ENCODE results near the gene PLCG1. TPM values are rescaled to one million over a fixed set of nuclear protein-coding genes. Genes with fewer than 3 reads are reported as not detected.

The PLCG1 gene
- total RNA-seq, 2 experiments from 2014 or later, result 133 to 139 TPM

GRCh38 chr20:41137614-41138474 is 501 bp downstream of the PLCG1 start:
- Mint-ChIP-seq H3K36me3 (peaks cover 14% of the 10 kb centered on the region), H3K27me3 (no peaks in the 10 kb centered on the region), H3K27ac (peak overlapping the region; percentile 92), H3K4me1 (ENCODE audit: low read depth) (peaks cover 72% of the 10 kb centered on the region), H3K4me3 (peak overlapping the region; percentile 94), H3K9me3 (no peaks in the 10 kb centered on the region)
- POLR2A ChIA-PET, result interaction anchor here (1.7 to 6.3 kb wide), 2 partner anchors 13 to 19 kb away, joined by 5 to 85 read pairs; no protein-coding TSS in a partner anchor
- CTCF ChIA-PET, result interaction anchor here (0.9 to 7.4 kb wide), 7 partner anchors 17 to 201 kb away, joined by 3 to 95 read pairs (median 5); partner anchors contain the start of gene LPIN3
- DNase-seq, result peak; percentile 74
- intact Hi-C loops (cut with micrococcal nuclease), result loop anchor here (1.0 to 10.0 kb wide), 5 partner anchors 34 to 555 kb away; partner anchors contain the start of gene ZHX3

- Mint-ChIP-seq H3K36me3 (peaks cover 17% of the 10 kb centered on the region), H3K27ac (peak overlapping the region; percentile 92), H3K4me3 (peak overlapping the region; percentile 94), H3K4me1 (ENCODE audit: low read depth) (peaks cover 75% of the 10 kb centered on the region), H3K9me3 (no peaks in the 10 kb centered on the region), H3K27me3 (no peaks in the 10 kb centered on the region)
- DNase-seq, result peak; percentile 64
- POLR2A ChIA-PET, result interaction anchor here (1.7 to 6.3 kb wide), 2 partner anchors 12 to 19 kb away, joined by 5 to 85 read pairs; no protein-coding TSS in a partner anchor
- intact Hi-C loops (cut with micrococcal nuclease), result loop anchor here (1.0 to 10.0 kb wide), 6 partner anchors 19 to 554 kb away; partner anchors contain the start of gene ZHX3
- CTCF ChIA-PET, result interaction anchor here (0.9 to 7.4 kb wide), 9 partner anchors 16 to 200 kb away, joined by 3 to 95 read pairs (median 3); partner anchors contain the start of gene LPIN3
Observed at GRCh38 chr20:41138475-41139226, 1.3 kb downstream of the PLCG1 start.

- H3K4me3 Mint-ChIP-seq, result peak overlapping the region; percentile 94
- no peaks in the 10 kb centered on the region for H3K27me3 Mint-ChIP-seq
- peaks cover 75% of the 10 kb centered on the region for H3K4me1 Mint-ChIP-seq (ENCODE audit: low read depth)
- H3K27ac Mint-ChIP-seq, result peak overlapping the region; percentile 92
- no peaks in the 10 kb centered on the region for H3K9me3 Mint-ChIP-seq
- peaks cover 17% of the 10 kb centered on the region for H3K36me3 Mint-ChIP-seq
- ChIA-PET POLR2A (interaction anchor here (1.7 to 6.3 kb wide), 2 partner anchors 11 to 18 kb away, joined by 5 to 85 read pairs; no protein-coding TSS in a partner anchor), CTCF (interaction anchor here (1.1 to 7.4 kb wide), 5 partner anchors 15 to 199 kb away, joined by 3 to 95 read pairs (median 3); partner anchors contain the start of gene LPIN3)
- intact Hi-C loops (cut with micrococcal nuclease), result loop anchor here (1.0 to 10.0 kb wide), 5 partner anchors 18 to 553 kb away; partner anchors contain the start of gene ZHX3
- peak; percentile 63 for DNase-seq
Observed at GRCh38 chr20:41139227-41140093, 2.1 kb downstream of the PLCG1 start.

GRCh38 chr20:41140226-41141133 is 3.1 kb downstream of the PLCG1 start:
- H3K36me3 Mint-ChIP-seq, result peaks cover 17% of the 10 kb centered on the region
- CTCF ChIA-PET, result interaction anchor here (4.9 kb wide), 1 partner anchor 15 kb away, joined by 60 read pairs; no protein-coding TSS in a partner anchor
- H3K27me3 Mint-ChIP-seq, result no peaks in the 10 kb centered on the region
- H3K4me3 Mint-ChIP-seq, result peak overlapping the region; percentile 94
- H3K4me1 Mint-ChIP-seq (ENCODE audit: low read depth), result peaks cover 75% of the 10 kb centered on the region
- intact Hi-C loops (cut with micrococcal nuclease), result no loop called here
- DNase-seq, result peak; percentile 60
- no peaks in the 10 kb centered on the region for H3K9me3 Mint-ChIP-seq
- POLR2A ChIA-PET, result interaction anchor here (4.3 kb wide), 1 partner anchor 15 kb away, joined by 69 read pairs; no protein-coding TSS in a partner anchor
- peak overlapping the region; percentile 92 for H3K27ac Mint-ChIP-seq

GRCh38 chr20:41141153-41141815 is 3.9 kb downstream of the PLCG1 start:
- H3K4me3 Mint-ChIP-seq, result peak overlapping the region; percentile 94
- H3K36me3 Mint-ChIP-seq, result peaks cover 17% of the 10 kb centered on the region
- peaks cover 75% of the 10 kb centered on the region for H3K4me1 Mint-ChIP-seq (ENCODE audit: low read depth)
- DNase-seq, result peak; percentile 43
- CTCF ChIA-PET, result interaction anchor here (1.0 to 4.9 kb wide), 7 partner anchors 9 to 199 kb away, joined by 3 to 60 read pairs (median 6); partner anchors contain the start of gene LPIN3
- H3K27ac Mint-ChIP-seq, result peak overlapping the region; percentile 92
- H3K27me3 Mint-ChIP-seq, result no peaks in the 10 kb centered on the region
- POLR2A ChIA-PET, result interaction anchor here (1.1 to 4.3 kb wide), 2 partner anchors 9 to 14 kb away, joined by 4 to 69 read pairs; no protein-coding TSS in a partner anchor
- H3K9me3 Mint-ChIP-seq, result no peaks in the 10 kb centered on the region
- intact Hi-C loops (cut with micrococcal nuclease), result no loop called here

GRCh38 chr20:41142245-41142644 is 4.9 kb downstream of the PLCG1 start:
- Mint-ChIP-seq H3K4me3 (peak overlapping the region; percentile 94), H3K4me1 (ENCODE audit: low read depth) (peaks cover 82% of the 10 kb centered on the region), H3K27me3 (no peaks in the 10 kb centered on the region), H3K36me3 (peaks cover 21% of the 10 kb centered on the region), H3K9me3 (no peaks in the 10 kb centered on the region), H3K27ac (peak overlapping the region; percentile 92)
- intact Hi-C loops (cut with micrococcal nuclease), result loop anchor here (2.0 kb wide), 1 partner anchor 91 kb away; no protein-coding TSS in a partner anchor
- ChIA-PET CTCF (interaction anchor here (1.0 to 4.9 kb wide), 9 partner anchors 9 to 198 kb away, joined by 3 to 60 read pairs (median 5); partner anchors contain the start of gene LPIN3), POLR2A (interaction anchor here (0.5 to 4.3 kb wide), 3 partner anchors 8 to 138 kb away, joined by 3 to 69 read pairs (median 4); no protein-coding TSS in a partner anchor)
- DNase-seq, result peak; percentile 36

- ChIA-PET CTCF (interaction anchor here (1.1 to 4.9 kb wide), 8 partner anchors 9 to 198 kb away, joined by 3 to 60 read pairs (median 6); partner anchors contain the start of gene LPIN3), POLR2A (interaction anchor here (0.5 to 4.3 kb wide), 3 partner anchors 13 to 139 kb away, joined by 3 to 69 read pairs (median 3); no protein-coding TSS in a partner anchor)
- Mint-ChIP-seq H3K4me3 (peak overlapping the region; percentile 94), H3K9me3 (no peaks in the 10 kb centered on the region), H3K27ac (peak overlapping the region; percentile 92), H3K27me3 (no peaks in the 10 kb centered on the region), H3K36me3 (peaks cover 21% of the 10 kb centered on the region), H3K4me1 (ENCODE audit: low read depth) (peaks cover 88% of the 10 kb centered on the region)
- peak; percentile 60 for DNase-seq
- intact Hi-C loops (cut with micrococcal nuclease), result loop anchor here (2.0 kb wide), 1 partner anchor 90 kb away; no protein-coding TSS in a partner anchor
Observed at GRCh38 chr20:41142919-41143318, 5.6 kb downstream of the PLCG1 start.

GRCh38 chr20:41143354-41143753 is 6.0 kb downstream of the PLCG1 start:
- Mint-ChIP-seq H3K9me3 (no peaks in the 10 kb centered on the region), H3K36me3 (peaks cover 19% of the 10 kb centered on the region), H3K4me3 (peak overlapping the region; percentile 94), H3K27ac (peak overlapping the region; percentile 92), H3K4me1 (ENCODE audit: low read depth) (peaks cover 92% of the 10 kb centered on the region), H3K27me3 (no peaks in the 10 kb centered on the region)
- intact Hi-C loops (cut with micrococcal nuclease), result loop anchor here (2.0 kb wide), 1 partner anchor 89 kb away; no protein-coding TSS in a partner anchor
- ChIA-PET POLR2A (interaction anchor here (0.7 to 4.3 kb wide), 3 partner anchors 12 to 115 kb away, joined by 3 to 69 read pairs (median 3); no protein-coding TSS in a partner anchor), CTCF (interaction anchor here (0.8 to 4.9 kb wide), 7 partner anchors 8 to 197 kb away, joined by 4 to 60 read pairs (median 6); partner anchors contain the start of gene LPIN3)
- DNase-seq, result no peak

- H3K9me3 Mint-ChIP-seq, result no peaks in the 10 kb centered on the region
- intact Hi-C loops (cut with micrococcal nuclease), result no loop called here
- peak overlapping the region; percentile 51 for H3K27ac Mint-ChIP-seq
- ChIA-PET POLR2A (interaction anchor here (1.7 to 2.0 kb wide), 2 partner anchors 10 to 12 kb away, joined by 7 to 8 read pairs; no protein-coding TSS in a partner anchor), CTCF (interaction anchor here (1.0 to 2.4 kb wide), 3 partner anchors 10 to 155 kb away, joined by 3 to 12 read pairs (median 7); no protein-coding TSS in a partner anchor)
- peaks cover 97% of the 10 kb centered on the region for H3K4me1 Mint-ChIP-seq (ENCODE audit: low read depth)
- no peak overlapping the region for H3K4me3 Mint-ChIP-seq
- H3K36me3 Mint-ChIP-seq, result peaks cover 8% of the 10 kb centered on the region
- H3K27me3 Mint-ChIP-seq, result no peaks in the 10 kb centered on the region
- no peak for DNase-seq
Observed at GRCh38 chr20:41145317-41145716, 8.0 kb downstream of the PLCG1 start.
